Adipose tissue (tissue), 3 donors: ENCODE results near the gene UBR4. TPM values are rescaled to one million over a fixed set of nuclear protein-coding genes. Genes with fewer than 3 reads are reported as not detected.
"Not testable (repeated sequence)": the region's sequence is repeated elsewhere in the genome, so short reads cannot be mapped to it uniquely, and the experiment has no call there.

ENCODE experiments used
- H3K27ac ChIP-seq: one replicate; pipeline ENCODE4 v1.5.1; 2013; ENCODE audit warnings: low read depth, low read length
- WGBS, 3 donors: extraction: QIAGEN DNeasy Blood & Tissue Kit; methylation state at CpG; one replicate each; pipeline ENCODE4 v1.1.7; 2013; 5-methylcytosine and 5-hydroxymethylcytosine counted together
- polyA plus RNA-seq, 3 donors: library from polyadenylated mRNA; stranded (reverse); fragments of 200-250 nt; gene quantifications; one replicate each; pipeline ENCODE4 v1.2.3, GENCODE V29; 2013
- donor health status: healthy with polysubstance abuse.
- donor health status: Bipolar disorder and iron deficiency.
- donor health status: healthy.

UBR4 gene
- 10 to 100 TPM; 37.3 to 80.4 (median 76.5) TPM for polyA plus RNA-seq

- peak within 1 kb of the TSS; percentile 87 for H3K27ac ChIP-seq
- 0 to 1% (median 0%) methylated on average over 72 to 80 of the region's 80 CpGs for WGBS, 3 donors
Observed at GRCh38 chr1:19209990-19210771, at the start of gene UBR4. UBR4 (minus strand) TSS chr1:19210266; CDS start chr1:19210248, 18 bp downstream.

GRCh38 chr1:19258353-19258752, 48.3 kb upstream of the UBR4 start:
- 93 to 94% (median 94%) methylated on average over 10 of the region's 10 CpGs for WGBS, 3 donors

GRCh38 chr1:19257178-19257914, 47.3 kb upstream of the UBR4 start:
- no peak overlapping the region for H3K27ac ChIP-seq
- WGBS, 3 donors: 58 to 83% (median 70%) methylated on average over 15 of the region's 15 CpGs

More at GRCh38 chr1:19258353-19258752, 48.3 kb upstream of the UBR4 start:
- no peak overlapping the region for H3K27ac ChIP-seq

- H3K27ac ChIP-seq: not testable (repeated sequence)
- WGBS, 3 donors: 92 to 93% (median 93%) methylated on average over 5 of the region's 5 CpGs
Observed at GRCh38 chr1:19256301-19256700, 46.2 kb upstream of the UBR4 start.

- 55 to 89% (median 81%) methylated on average over 4 of the region's 4 CpGs for WGBS, 3 donors
Observed at GRCh38 chr1:19255288-19255687, 45.2 kb upstream of the UBR4 start.

GRCh38 chr1:19254416-19254815, 44.4 kb upstream of the UBR4 start:
- H3K27ac ChIP-seq: no peak overlapping the region

More at GRCh38 chr1:19255288-19255687, 45.2 kb upstream of the UBR4 start:
- no peak overlapping the region for H3K27ac ChIP-seq

GRCh38 chr1:19251305-19252196, 41.5 kb upstream of the UBR4 start, which contains the start of the genes EMC1 and MRTO4:
EMC1 (minus strand) TSS chr1:19251524; CDS start chr1:19251509, 15 bp downstream.
MRTO4 (plus strand) TSS chr1:19251805; CDS start chr1:19251836, 31 bp downstream.
- WGBS, 3 donors: 0 to 1% (median 1%) methylated on average over 78 to 81 of the region's 81 CpGs
- peak within 1 kb of the TSS; percentile 85 for H3K27ac ChIP-seq

- no peak overlapping the region for H3K27ac ChIP-seq
- 10 to 12% (median 10%) methylated on average over 14 of the region's 14 CpGs for WGBS, 3 donors
Observed at GRCh38 chr1:19250629-19251304, 40.7 kb upstream of the UBR4 start.

- H3K27ac ChIP-seq: no peak overlapping the region
Observed at GRCh38 chr1:19240673-19241538, 30.8 kb upstream of the UBR4 start.

GRCh38 chr1:19239876-19240275, 29.8 kb upstream of the UBR4 start:
- WGBS, 3 donors: 74 to 88% (median 77%) methylated on average over 7 of the region's 7 CpGs

More at GRCh38 chr1:19240673-19241538, 30.8 kb upstream of the UBR4 start:
- 55 to 67% (median 60%) methylated on average over 7 of the region's 7 CpGs for WGBS, 3 donors

GRCh38 chr1:19234224-19234623, 24.2 kb upstream of the UBR4 start:
- H3K27ac ChIP-seq: no peak overlapping the region
- WGBS, 3 donors: 92 to 97% (median 95%) methylated on average over 3 of the region's 3 CpGs

More at GRCh38 chr1:19239876-19240275, 29.8 kb upstream of the UBR4 start:
- H3K27ac ChIP-seq: no peak overlapping the region

GRCh38 chr1:19232524-19232846, 22.4 kb upstream of the UBR4 start:
- no peak overlapping the region for H3K27ac ChIP-seq

GRCh38 chr1:19231736-19232523, 21.9 kb upstream of the UBR4 start:
- not testable (repeated sequence) for H3K27ac ChIP-seq
- WGBS, 3 donors: 93% methylated on average over 16 of the region's 16 CpGs

- 85 to 92% (median 90%) methylated on average over 6 of the region's 6 CpGs for WGBS, 3 donors
- H3K27ac ChIP-seq: no peak overlapping the region
Observed at GRCh38 chr1:19229828-19230325, 19.8 kb upstream of the UBR4 start.

- WGBS, 3 donors: 24 to 64% (median 57%) methylated on average over 3 of the region's 3 CpGs
- no peak overlapping the region for H3K27ac ChIP-seq
Observed at GRCh38 chr1:19229229-19229628, 19.2 kb upstream of the UBR4 start.
